GM12891 (cell line): ENCODE data around the gene PDGFC.

Experiments
- PAX5 ChIP-seq: IDR thresholded peaks from 2 replicates; pipeline ENCODE4 v1.6.1; 2011; ENCODE audit warnings: low read length, moderate library complexity, mild to moderate bottlenecking; ENCODE audit not compliant: insufficient read depth, severe bottlenecking
- POLR2AphosphoS5 ChIP-seq: IDR thresholded peaks from 2 replicates; pipeline ENCODE4 v1.6.1; 2011; ENCODE audit warnings: low read depth, low read length, control low read depth

- TF ChIP-seq POLR2AphosphoS5 (no peak), PAX5 (no peak)
Observed at GRCh38 chr4:156778093-156778492, 193.5 kb downstream of the PDGFC start.
